ENCODE measurements around the gene CTAGE9. TPM values are rescaled to one million over a fixed set of nuclear protein-coding genes. Genes with fewer than 3 reads are reported as not detected.

The CTAGE9 gene
- polyA plus RNA-seq, 3 donors, result 0.02 TPM; not detected in 2

DNA sequence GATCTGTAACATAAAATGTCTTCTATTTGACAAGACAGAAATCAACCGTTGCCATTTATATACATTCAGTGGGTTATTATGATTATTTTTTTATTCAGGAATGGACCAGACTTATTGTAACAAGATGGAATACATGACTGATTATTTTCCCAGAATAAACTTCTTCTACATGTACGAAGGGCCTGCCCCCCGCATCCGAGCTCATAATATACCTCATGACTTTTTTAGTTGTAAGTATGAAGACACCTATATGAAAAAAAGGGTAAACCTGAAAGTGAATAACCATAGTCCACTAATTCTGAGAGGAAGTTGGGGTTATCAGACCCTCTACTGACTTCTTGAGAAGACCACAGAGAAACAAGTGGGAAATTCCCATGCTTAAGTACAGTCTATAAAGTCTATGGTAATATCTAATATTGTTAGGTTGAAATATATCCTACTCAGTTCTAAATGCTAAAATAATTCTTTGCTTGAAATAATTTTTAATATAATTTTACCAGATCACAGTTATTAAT is 25.5 kb downstream of the CTAGE9 start:
- WGBS, 3 donors, result 87 to 93% (median 92%) methylated on average over 4 of the region's 4 CpGs
- H3K27ac ChIP-seq (ENCODE audit: low read depth, low read length), result no peak overlapping the region

- 65 to 87% (median 80%) methylated on average over 6 of the region's 6 CpGs for WGBS, 3 donors
- H3K27ac ChIP-seq (ENCODE audit: low read depth, low read length), result no peak overlapping the region
These were observed 27.3 kb downstream of the CTAGE9 start for GRCh38 chr6:131683479-131683878.

DNA sequence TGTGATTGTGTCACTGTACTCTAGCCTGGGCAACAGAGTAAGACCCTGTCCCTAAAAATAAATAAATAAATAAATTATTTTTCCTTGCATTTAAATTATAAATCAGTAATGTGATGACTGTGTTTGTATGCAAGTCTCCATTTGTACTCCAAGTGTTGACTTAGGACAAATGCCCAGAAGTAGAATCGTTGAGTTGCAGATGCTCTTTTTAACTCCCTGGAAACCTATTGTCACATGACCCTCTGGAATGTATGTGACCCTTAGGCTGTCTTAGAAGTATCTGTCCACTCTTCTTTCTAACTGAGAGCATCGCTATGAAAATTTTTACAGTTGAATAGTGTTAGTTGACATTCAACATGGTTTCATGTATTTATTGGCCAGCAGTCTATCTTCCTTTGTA is 28.4 kb downstream of the CTAGE9 start:
- no peak overlapping the region for H3K27ac ChIP-seq (ENCODE audit: low read depth, low read length)
- 55 to 74% (median 68%) methylated on average over 2 of the region's 2 CpGs for WGBS, 3 donors

- no peak overlapping the region for H3K27ac ChIP-seq (ENCODE audit: low read depth, low read length)
These were observed 29.2 kb downstream of the CTAGE9 start for GRCh38 chr6:131681585-131681984.

DNA sequence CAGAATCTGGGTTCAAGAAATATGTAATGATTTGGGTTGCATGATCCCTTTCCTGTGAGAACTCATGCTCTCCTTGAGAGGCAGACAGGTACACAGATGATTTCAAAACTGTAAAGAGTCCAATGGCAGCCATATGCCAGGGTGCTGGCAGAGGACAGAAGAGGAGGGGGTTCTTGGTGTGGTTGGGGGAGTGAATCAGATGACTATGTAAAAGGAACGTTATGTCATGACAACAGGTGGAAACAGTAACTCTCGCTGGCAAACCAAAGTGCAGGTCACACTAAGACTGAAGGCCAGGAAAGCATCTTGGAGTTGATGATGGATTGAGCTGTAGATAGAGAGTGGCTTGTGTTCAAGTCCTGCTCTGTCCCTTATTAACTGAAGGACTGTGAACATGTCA is 29.9 kb downstream of the CTAGE9 start:
- no peak overlapping the region for H3K27ac ChIP-seq (ENCODE audit: low read depth, low read length)
- 81 to 87% (median 85%) methylated on average over 2 of the region's 2 CpGs for WGBS, 3 donors

- H3K27ac ChIP-seq (ENCODE audit: low read depth, low read length), result no peak overlapping the region
- WGBS, 3 donors, result 84 to 88% (median 86%) methylated on average over 5 of the region's 5 CpGs
These were observed 32.4 kb downstream of the CTAGE9 start for GRCh38 chr6:131678442-131678841.

GRCh38 chr6:131673184-131673583 is 37.6 kb downstream of the CTAGE9 start:
- H3K27ac ChIP-seq (ENCODE audit: low read depth, low read length), result no peak overlapping the region
- WGBS, 3 donors, result 89 to 98% (median 94%) methylated on average over 2 of the region's 2 CpGs

- H3K27ac ChIP-seq (ENCODE audit: low read depth, low read length), result no peak overlapping the region
- 62 to 78% (median 65%) methylated on average over 1 of the region's 1 CpG for WGBS, 3 donors
These were observed 40.9 kb downstream of the CTAGE9 start for GRCh38 chr6:131669891-131670290.

DNA sequence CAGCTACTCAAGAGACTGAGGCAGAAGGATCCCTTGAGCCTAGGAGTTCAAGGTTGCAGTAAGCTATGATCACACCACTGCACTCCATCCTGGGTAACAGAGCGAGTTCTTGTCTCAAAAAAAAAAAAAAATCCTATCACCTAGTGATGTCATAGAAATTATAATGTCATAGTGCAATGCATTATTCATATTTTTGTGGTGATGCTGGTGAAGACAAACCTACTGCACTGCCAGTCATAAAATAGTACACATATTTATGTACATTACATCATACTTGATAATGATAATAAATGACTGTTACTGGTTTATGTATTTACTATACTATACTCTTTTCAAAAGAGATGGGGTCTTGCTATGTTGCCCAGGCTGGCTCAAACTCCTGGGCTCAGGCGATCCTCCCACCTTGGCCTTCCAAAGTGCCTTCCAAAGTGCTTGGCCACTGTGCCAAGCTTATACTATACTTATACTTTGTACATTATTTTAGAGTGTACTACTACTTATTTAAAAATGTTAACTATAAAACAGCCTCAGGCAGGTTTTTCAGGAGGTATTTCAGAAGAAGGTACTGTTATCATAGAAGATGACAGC is 47.1 kb downstream of the CTAGE9 start:
- 86 to 96% (median 94%) methylated on average over 2 of the region's 2 CpGs for WGBS, 3 donors
- no peak overlapping the region for H3K27ac ChIP-seq (ENCODE audit: low read depth, low read length)

- WGBS, 3 donors, result 45 to 91% (median 56%) methylated on average over 1 of the region's 1 CpG
- H3K27ac ChIP-seq (ENCODE audit: low read depth, low read length), result no peak overlapping the region
These were observed 50.6 kb downstream of the CTAGE9 start for GRCh38 chr6:131660195-131660594.

Other genes starting within 250 kb of the CTAGE9 start
- gene ARG1, start 137.8 kb downstream of the CTAGE9 start, polyA plus RNA-seq, result 10 to 100 TPM in 1 of 3 donors, 1 to 10 TPM in 1, under 1 TPM in 1; 0.33 to 10.7 (median 3.2) TPM
- gene MED23, start 82.8 kb downstream of the CTAGE9 start, polyA plus RNA-seq, result 1 to 10 TPM; 7.2 to 8.5 (median 7.3) TPM
- gene ENPP3, start 73.7 kb downstream of the CTAGE9 start, polyA plus RNA-seq, result under 1 TPM; 0.09 to 0.56 (median 0.54) TPM
- gene OR2A4, start 9.6 kb downstream of the CTAGE9 start, polyA plus RNA-seq, result not detected
- gene ENPP1, start 97.0 kb upstream of the CTAGE9 start, polyA plus RNA-seq, result 1 to 10 TPM; 2.9 to 7.7 (median 4.7) TPM
- gene CCN2, start 240.4 kb upstream of the CTAGE9 start, polyA plus RNA-seq, result 100 to 1,000 TPM in 1 of 3 donors, 10 to 100 TPM in 2; 32.5 to 184 (median 38.7) TPM

All from adipose tissue (tissue), 3 donors.